ENCODE measurements around the gene OR2C3. TPM values are rescaled to one million over a fixed set of nuclear protein-coding genes. Genes with fewer than 3 reads are reported as not detected.

The OR2C3 gene
- polyA plus RNA-seq, 3 donors, result 0.01 TPM; not detected in 2

DNA sequence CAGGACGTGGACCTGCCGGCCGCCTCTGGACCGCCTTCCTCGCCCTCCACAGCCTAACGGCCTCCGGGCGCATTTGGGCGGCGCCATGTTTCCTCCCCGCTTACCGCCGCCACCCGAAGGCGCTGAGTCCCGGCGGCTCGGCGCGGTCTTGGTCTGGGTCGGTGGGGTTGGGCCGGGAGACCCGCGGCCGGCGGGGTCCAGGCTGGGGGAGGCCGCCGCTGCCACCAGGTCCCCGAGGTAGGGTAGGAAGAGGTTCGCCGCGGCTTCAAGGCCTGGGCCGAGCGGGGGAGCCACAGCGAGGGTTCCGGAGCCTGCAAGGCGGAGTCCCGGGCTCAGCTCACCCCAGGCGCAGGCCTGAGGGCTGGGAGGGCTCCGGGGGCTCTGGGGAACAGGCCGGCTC is 5.5 kb downstream of the OR2C3 start:
- no peak for DNase-seq

DNA sequence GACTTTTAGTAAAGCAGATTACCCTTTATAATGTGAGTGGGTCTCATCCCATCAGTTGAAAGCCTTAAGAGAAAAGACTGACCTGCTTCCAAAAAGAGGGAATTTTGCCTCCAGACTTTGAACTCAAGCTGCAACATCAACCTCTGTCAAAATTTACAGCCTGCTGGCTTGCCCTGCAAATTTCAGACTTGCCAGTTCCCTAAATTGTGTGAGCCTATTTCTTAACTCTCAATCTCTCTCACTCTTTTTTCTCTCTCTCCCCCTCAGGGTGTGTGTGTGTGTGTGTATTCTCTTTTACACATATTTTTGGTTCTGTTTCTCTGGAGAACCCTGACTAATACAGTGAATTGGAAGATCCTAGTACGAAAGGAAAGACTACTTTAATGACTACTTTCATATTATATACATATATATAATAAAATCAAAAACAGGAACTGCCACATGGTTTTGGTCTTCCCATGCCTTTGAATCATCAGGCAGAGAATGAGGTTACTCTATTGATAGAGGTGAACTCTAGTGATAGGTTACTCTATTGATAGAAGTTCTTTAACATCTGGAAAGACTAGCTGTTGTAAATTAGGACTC is 6.4 kb downstream of the OR2C3 start:
- no peaks in the 10 kb centered on the region for H3K36me3 ChIP-seq (replicated peaks in 1 of 2; ENCODE audit: control insufficient read depth in 1 of 2, insufficient read depth in 2 of 2, low read length in 2 of 2)
- WGBS (ENCODE audit: insufficient coverage), result no CpG with 5 or more reads among the region's 1 CpG
- H3K9me3 ChIP-seq (replicated peaks in 1 of 2; ENCODE audit: control insufficient read depth in 1 of 2, insufficient read depth in 1 of 2, low read length in 2 of 2), result no peaks in the 10 kb centered on the region
- H3K4me3 Mint-ChIP-seq, result no peak overlapping the region
- no peaks in the 10 kb centered on the region for H3K27me3 ChIP-seq (ENCODE audit: control insufficient read depth in 2 of 2, insufficient read depth in 2 of 2, low read length in 2 of 2)
- no peaks in the 10 kb centered on the region for H3K36me3 Mint-ChIP-seq
- no peaks in the 10 kb centered on the region for H4K20me1 ChIP-seq (ENCODE audit: insufficient read depth, low read length)
- H3K27ac ChIP-seq (ENCODE audit: low read depth in 1 of 2, low read length in 2 of 2), result no peak overlapping the region
- H3K4me3 ChIP-seq (replicated peaks in 1 of 3; ENCODE audit: low read depth in 2 of 3, low read length in 3 of 3), result no peak overlapping the region
- peak; percentile 24 to 49 (median 45) for DNase-seq
- intact Hi-C loops (cut with micrococcal nuclease), result no loop called here
- H2AFZ ChIP-seq (ENCODE audit: insufficient read depth, low read depth, low read length, poor library complexity, severe bottlenecking), result no peak overlapping the region
- peaks cover 9% of the 10 kb centered on the region for H3K4me1 Mint-ChIP-seq
- no peaks in the 10 kb centered on the region for H3K79me2 ChIP-seq (ENCODE audit: insufficient read depth, low read length)
- H3K4me1 ChIP-seq (ENCODE audit: control insufficient read depth in 1 of 2, insufficient read depth in 2 of 2, low read length in 2 of 2), result peaks cover 9 to 12% of the 10 kb centered on the region in 2 donors
- peaks cover 0 to 2% (median 0%) of the 10 kb centered on the region in 7 donors for H3K9me3 Mint-ChIP-seq
- no peak overlapping the region for H3K9ac ChIP-seq (ENCODE audit: insufficient read depth, low read length, poor library complexity, severe bottlenecking)
- TF ChIP-seq, protein P1, sequence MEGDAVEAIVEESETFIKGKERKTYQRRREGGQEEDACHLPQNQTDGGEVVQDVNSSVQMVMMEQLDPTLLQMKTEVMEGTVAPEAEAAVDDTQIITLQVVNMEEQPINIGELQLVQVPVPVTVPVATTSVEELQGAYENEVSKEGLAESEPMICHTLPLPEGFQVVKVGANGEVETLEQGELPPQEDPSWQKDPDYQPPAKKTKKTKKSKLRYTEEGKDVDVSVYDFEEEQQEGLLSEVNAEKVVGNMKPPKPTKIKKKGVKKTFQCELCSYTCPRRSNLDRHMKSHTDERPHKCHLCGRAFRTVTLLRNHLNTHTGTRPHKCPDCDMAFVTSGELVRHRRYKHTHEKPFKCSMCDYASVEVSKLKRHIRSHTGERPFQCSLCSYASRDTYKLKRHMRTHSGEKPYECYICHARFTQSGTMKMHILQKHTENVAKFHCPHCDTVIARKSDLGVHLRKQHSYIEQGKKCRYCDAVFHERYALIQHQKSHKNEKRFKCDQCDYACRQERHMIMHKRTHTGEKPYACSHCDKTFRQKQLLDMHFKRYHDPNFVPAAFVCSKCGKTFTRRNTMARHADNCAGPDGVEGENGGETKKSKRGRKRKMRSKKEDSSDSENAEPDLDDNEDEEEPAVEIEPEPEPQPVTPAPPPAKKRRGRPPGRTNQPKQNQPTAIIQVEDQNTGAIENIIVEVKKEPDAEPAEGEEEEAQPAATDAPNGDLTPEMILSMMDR (IDR thresholded peaks at IDR 0.05), result no peak
- peaks cover 0 to 4% (median 0%) of the 10 kb centered on the region in 3 donors for H3K27me3 Mint-ChIP-seq (ENCODE audit: low read depth in 3 of 3)
- H3K27ac Mint-ChIP-seq, result peak overlapping the region in 5 of 7 donors; percentile 5 to 73 (median 52)
- peak overlapping the region; percentile 11 for H3K4me2 ChIP-seq (replicated peaks; ENCODE audit: extremely low read depth, low read length, poor library complexity, severe bottlenecking)

More for the DNA sequence above, 5.5 kb downstream of the OR2C3 start:
- Mint-ChIP-seq H3K27ac (peak overlapping the region in 1 of 7 donors; percentile 42), H3K9me3 (peaks cover 0 to 2% (median 0%) of the 10 kb centered on the region in 7 donors), H3K36me3 (no peaks in the 10 kb centered on the region), H3K4me3 (peak overlapping the region in 1 of 2 donors; percentile 23), H3K4me1 (peaks cover 12% of the 10 kb centered on the region), H3K27me3 (ENCODE audit: low read depth in 3 of 3) (peaks cover 0 to 4% (median 0%) of the 10 kb centered on the region in 3 donors)
- Histone ChIP-seq H4K20me1 (ENCODE audit: insufficient read depth, low read length) (no peaks in the 10 kb centered on the region), H3K79me2 (ENCODE audit: insufficient read depth, low read length) (no peaks in the 10 kb centered on the region), H3K9ac (ENCODE audit: insufficient read depth, low read length, poor library complexity, severe bottlenecking) (peak overlapping the region; percentile 51), H2AFZ (ENCODE audit: insufficient read depth, low read depth, low read length, poor library complexity, severe bottlenecking) (peak overlapping the region; percentile 48), H3K4me2 (replicated peaks; ENCODE audit: extremely low read depth, low read length, poor library complexity, severe bottlenecking) (peak overlapping the region; percentile 45), H3K9me3 (replicated peaks in 1 of 2; ENCODE audit: control insufficient read depth in 1 of 2, insufficient read depth in 1 of 2, low read length in 2 of 2) (no peaks in the 10 kb centered on the region), H3K27ac (ENCODE audit: low read depth in 1 of 2, low read length in 2 of 2) (no peak overlapping the region), H3K4me1 (ENCODE audit: control insufficient read depth in 1 of 2, insufficient read depth in 2 of 2, low read length in 2 of 2) (peaks cover 9 to 12% of the 10 kb centered on the region in 2 donors), H3K36me3 (replicated peaks in 1 of 2; ENCODE audit: control insufficient read depth in 1 of 2, insufficient read depth in 2 of 2, low read length in 2 of 2) (no peaks in the 10 kb centered on the region), H3K4me3 (replicated peaks in 1 of 3; ENCODE audit: low read depth in 2 of 3, low read length in 3 of 3) (peak overlapping the region in 1 of 3 experiments; percentile 47), H3K27me3 (ENCODE audit: control insufficient read depth in 2 of 2, insufficient read depth in 2 of 2, low read length in 2 of 2) (no peaks in the 10 kb centered on the region)
- intact Hi-C loops (cut with micrococcal nuclease), result no loop called here
- 87% methylated on average over 35 of the region's 41 CpGs for WGBS (ENCODE audit: insufficient coverage)
- TF ChIP-seq, protein P1 (IDR thresholded peaks at IDR 0.05), result no peak
